Measurements from ENCODE around the gene PLEKHB1.

GRCh38 chr11:73629907-73630306 is 16.5 kb upstream of the PLEKHB1 start:
- TF ChIP-seq EZH2 (IDR thresholded peaks at IDR 0.05; ENCODE audit: borderline replicate concordance, low read length) (no peak), CTCF (conservative IDR thresholded peaks at IDR 0.05 in 1 of 2, IDR thresholded peaks at IDR 0.05 in 1 of 2; ENCODE audit: extremely low read depth in 1 of 2, insufficient read depth in 1 of 2, low read depth in 1 of 2, low read length in 2 of 2) (no peak)
